Gastroesophageal sphincter (tissue), 3 donors: ENCODE measurements around the gene KDM4C.

Experiments
- CTCF ChIP-seq, 4 experiments: fragments of 200-600 bp in 2 of 4; fragments of 450-650 bp in 2 of 4; sonication (generic) in 1 of 4; IDR thresholded peaks; one replicate each; pipeline ENCODE4 v1.5.1; 2017 to 2019; ENCODE audit warnings: antibody characterized with exemption in 4 of 4, mild to moderate bottlenecking in 2 of 4, moderate library complexity in 2 of 4
- EP300 ChIP-seq: sonication (generic); formaldehyde crosslinking; IDR thresholded peaks from one replicate; pipeline ENCODE4 v1.6.1; 2017; ENCODE audit warnings: antibody characterized with exemption, mild to moderate bottlenecking
- POLR2A ChIP-seq, 2 donors: fragments of 450-650 bp; IDR thresholded peaks; one replicate each; pipeline ENCODE4 v1.6.1; 2017; ENCODE audit warnings: antibody characterized with exemption in 2 of 2, mild to moderate bottlenecking in 2 of 2, moderate library complexity in 1 of 2

- no peak for TF ChIP-seq CTCF (IDR thresholded peaks at IDR 0.05)
- TF ChIP-seq EP300 = no peak
- TF ChIP-seq POLR2A (IDR thresholded peaks at IDR 0.05) = no peak
Measured at GRCh38 chr9:6941501-6941900, 183.7 kb downstream of the KDM4C start.
